ENCODE results near the gene GPATCH8.
"Not testable (repeated sequence)": the region's sequence is repeated elsewhere in the genome, so short reads cannot be mapped to it uniquely, and the experiment has no call there.

Gene GPATCH8

DNA sequence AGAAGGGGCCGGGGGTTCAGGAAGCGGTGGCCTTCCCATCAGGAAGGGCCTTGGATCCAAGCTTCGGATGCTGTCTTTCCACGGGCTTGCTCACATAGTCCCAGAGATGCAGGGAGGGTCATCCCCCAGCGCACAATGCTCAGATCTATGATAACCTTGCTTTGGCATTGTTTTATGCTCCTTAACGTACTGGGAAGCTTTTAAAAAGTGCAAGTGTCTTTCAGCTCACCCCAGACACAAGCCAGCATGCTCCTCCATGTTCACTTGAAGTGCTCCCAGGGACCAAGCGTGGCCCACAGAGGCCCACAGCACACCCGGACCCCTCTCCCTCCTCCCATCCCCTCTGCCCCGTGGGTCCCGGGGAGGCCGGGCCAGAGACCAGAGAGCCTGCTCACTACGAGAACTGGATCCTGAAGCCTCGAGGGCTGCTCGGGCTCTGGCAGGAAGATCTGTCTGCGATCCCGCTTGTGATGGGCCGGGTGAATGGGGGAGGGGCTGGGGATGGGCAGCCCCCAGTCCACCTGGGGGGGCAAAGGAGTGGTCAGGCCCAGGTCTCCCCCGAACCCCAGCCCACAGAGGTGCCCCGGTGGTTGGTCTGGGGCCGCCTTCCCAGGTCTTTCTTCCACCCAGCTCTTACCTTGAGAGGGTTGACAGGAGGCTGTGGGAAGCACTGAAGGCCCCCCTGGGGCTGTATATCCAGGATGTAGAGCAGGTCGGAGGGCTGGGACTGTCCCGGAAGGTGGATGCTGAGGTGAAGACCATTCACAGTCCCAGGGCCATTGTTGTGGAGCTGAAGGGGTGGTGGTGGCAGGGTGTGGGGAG, 127.8 kb downstream of the GPATCH8 start:
- DNase-seq (ENCODE audit: low read depth in 2 of 2): no peak

DNA sequence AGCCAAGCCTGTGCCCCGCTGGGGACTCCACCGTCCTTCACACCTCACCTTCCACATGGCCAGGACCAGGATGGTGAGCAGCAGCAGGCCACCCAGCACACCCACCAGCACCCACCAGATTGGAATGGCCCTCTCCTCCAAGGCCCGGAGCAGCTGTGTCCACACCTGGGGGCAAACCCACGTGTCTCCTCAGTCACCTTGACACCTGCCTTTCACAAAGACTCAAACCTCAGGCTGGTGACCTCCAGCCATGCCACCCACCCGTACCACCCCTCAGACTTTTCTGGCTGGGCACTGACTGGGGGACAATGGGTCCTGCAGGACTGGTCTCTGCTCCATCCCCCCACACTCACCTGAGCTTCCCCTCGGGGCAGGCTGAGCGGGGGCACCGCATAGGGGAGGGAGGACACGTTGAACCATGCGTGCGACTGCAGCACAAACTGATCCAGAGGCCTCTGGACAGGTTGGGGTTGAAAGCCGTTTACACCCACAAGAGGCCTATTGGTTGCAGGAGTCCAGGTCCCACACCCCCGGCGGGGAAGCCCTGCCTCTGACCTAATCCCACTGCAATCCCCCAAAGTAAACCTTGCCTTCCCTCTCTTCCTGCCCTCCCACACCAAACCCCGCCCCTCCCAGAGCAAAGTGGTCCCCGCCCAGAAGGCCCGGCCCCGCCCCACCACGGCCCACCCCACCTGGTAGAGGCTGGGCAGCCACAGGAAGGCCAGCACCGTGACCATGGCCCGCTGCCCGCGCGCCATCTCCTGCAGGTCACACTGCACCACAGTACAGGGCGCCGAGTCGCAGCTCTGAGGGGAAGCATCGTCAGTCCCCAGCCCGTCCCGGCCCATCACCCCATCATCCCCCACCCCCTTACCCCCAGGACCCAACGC, 128.7 kb downstream of the GPATCH8 start:
- no peak for DNase-seq (ENCODE audit: low read depth in 2 of 2)

DNA sequence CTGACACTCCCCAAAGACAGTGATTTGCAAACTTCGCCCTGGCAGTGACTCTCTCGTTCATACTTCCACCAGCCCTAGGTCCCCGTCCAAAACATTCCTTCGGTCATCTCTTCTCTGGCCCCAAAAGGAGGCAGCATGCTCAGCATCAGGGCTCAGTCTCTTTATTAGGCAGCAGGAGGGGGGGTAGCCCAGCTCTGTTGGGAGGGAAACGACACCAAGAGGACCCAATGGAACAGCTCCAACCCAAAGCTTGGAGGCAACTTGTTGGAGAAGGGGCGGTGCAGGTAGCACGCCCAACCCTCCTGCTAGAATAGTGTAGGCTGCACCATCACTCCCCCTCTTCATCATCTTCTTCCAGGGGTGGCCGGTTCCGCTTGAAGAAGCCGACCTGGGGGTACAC, 131.2 kb downstream of the GPATCH8 start:
- DNase-seq (ENCODE audit: low read depth in 2 of 2): no peak

DNA sequence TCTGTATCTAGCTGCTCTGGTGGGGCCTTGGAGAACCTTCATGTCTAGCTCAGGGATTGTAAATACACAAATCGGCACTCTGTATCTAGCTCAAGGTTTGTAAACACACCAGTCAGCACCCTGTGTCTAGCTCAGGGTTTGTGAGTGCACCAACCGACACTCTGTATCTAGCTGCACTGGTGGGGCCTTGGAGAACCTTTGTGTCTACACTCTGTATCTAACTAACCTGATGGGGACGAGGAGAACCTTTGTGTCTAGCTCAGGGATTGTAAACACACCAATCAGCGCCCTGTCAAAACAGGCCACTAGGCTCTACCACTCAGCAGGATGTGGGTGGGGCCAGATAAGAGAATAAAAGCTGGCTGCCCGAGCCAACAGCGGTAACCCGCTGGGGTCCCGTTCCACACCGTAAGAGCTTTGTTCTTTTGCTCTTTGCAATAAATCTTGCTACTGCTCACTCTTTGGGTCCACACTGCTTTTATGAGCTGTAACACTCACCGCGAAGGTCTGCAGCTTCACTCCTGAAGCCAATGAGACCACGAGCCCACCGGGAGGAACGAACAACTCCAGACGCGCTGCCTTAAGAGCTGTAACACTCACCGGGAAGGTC, 133.7 kb downstream of the GPATCH8 start:
- DNase-seq (ENCODE audit: low read depth in 2 of 2): not testable (repeated sequence)

DNA sequence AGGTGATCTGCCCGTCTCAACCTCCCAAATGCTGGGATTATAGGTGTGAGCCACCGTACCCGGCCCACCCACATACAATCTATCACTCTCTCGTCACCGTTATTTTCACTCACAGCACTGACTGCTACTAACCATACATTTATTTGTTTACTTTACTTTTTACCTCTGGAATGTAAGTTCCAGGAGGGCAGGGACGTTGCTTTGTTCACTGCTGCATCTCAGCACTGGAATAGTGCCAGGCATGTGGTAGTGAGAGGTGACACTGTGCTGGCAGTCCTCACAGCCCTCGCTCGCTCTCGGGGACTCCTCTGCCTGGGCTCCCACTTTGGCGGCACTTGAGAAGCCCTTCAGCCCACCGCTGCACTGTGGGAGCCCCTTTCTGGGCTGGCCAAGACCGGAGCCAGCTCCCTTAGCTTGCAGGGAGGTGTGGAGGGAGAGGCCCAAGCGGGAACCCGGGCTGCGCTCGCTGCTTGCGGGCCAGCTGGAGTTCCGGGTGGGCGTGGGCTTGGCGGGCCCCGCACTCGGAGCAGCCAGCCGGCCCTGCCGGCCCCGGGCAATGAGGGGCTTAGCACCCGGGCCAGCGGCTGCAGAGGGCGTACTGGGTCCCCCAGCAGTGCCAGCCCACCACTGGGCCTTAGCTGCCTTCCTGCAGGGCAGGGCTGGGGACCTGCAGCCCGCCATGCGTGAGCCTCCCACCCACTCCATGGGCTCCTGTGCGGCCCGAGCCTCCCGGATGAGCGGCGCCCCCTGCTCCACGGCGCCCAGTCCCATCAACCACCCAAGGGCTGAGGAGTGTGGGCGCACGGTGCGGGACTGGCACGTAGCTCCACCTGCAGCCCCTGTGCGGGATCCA, 134.6 kb downstream of the GPATCH8 start:
- not testable (repeated sequence) for DNase-seq (ENCODE audit: low read depth in 2 of 2)

DNA sequence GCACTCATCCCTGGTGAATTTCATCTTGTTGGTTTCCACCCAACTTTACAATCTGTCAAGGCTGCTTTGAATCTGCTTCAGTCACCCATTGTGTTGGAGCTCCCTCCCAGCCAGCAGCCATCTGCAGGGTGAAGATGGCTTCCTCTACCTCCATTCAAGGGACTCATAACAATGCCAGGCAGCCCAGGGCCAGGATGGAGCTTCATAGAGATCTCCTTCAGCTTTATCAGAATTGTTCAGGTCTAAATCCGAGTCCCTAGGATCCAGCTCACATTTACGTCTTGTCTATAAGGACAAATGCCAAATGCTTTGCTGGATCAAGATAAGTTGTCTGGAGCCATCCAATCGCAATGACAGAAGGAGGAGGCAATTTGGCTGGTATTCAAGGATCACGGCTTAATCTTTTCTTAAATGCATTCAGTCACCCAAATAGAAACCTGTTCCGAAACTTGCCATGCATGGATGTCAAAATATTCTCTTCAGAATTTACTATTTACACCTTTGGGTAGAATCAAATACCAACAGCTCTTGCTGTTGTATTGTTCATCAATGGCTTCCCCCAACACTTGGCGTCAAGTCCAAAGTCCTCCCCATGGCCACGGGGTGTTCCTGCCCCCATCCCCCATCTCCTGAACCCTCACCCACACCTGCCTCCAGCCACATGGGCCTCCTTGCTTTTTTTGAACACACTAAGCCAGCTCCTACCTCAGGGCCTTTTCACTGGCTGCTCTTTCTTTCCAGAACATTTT, 135.8 kb downstream of the GPATCH8 start:
- DNase-seq (ENCODE audit: low read depth in 2 of 2): no peak

DNA sequence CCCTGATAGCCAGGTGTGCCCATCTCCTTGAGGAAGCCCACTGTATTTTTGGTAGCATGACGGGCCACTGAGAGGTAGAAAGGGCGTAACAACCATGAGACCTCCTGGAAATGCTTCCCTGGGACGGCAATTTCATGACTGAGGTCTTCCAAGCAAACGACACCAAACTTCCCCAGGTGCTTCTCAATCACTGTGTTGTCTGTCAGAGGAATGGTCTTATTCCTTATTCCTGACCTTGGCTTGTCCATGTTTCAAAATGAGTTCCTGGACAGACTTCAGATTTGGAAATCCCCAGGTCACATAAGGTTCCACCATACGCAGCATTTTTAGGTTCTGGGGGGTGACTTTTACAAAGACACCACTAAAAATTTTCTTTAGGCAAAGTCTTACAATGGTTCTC, 138.2 kb downstream of the GPATCH8 start:
- not testable (repeated sequence) for DNase-seq (ENCODE audit: low read depth in 2 of 2)

DNA sequence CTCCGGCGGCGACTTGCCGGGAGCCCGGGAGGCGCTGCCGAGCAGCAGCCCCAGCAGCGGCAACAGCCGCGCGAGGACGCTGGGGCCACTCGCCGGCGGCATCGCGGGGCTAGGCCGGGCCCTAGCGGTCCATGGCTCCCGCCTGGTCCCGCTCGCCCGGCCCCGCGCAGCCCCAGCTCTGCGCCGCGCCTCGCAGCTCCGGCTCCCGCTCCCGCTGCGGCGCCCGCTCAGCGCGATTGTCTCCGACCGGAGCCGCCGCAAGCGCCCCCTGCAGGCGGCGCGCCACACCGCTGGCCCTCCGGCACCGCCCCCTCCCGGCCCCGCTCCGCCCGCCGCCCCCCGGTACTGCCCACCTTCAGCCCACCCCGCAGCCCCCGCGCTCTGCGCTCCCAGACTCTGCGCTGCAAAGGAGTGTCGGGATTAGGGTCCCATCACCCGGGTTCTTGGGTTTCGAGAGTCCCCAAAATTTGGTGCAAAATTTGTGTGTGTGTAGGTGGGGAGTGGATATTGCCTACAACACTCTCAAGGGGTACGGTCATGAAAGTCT, 139.5 kb downstream of the GPATCH8 start, which contains the start of gene FAM171A2:
FAM171A2 (minus strand) TSS at position 241 of the 547 bp plus-strand sequence; CDS start at position 102, 139 bp downstream.
- DNase-seq (ENCODE audit: low read depth in 2 of 2): no peak

DNA sequence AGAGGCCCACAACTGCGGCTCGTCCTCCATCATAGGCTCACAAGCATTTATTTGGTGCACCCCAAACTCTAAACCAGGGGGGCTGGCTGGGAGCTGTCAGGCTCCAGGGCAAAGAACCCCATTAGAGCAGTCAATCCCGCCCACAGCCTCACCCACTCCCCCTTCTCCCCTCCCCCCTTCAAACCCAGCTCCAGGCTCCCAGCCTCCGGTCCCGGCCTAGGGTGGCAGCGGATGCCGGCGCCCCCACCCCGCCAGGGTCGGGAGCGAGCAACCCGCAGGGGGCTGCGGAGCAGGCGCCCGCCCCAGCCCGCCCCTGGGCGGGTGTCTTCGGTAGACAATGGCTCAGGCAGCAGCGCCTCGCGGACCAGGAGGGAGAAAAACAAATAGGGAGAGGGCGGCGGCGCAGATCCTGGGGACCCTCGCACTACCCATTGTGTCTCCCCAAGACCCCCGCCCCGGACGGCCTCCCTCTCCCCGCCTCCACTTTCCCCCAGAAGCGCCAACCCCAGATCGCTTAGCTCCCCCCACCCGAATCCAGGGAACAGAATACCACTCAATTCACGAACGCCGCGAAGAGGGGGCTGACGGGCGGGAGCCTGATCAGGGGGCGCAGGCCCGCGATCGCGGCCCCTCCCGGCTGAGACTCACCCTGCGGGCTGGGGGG, 140.1 kb downstream of the GPATCH8 start:
- DNase-seq (ENCODE audit: low read depth in 2 of 2): no peak

DNA sequence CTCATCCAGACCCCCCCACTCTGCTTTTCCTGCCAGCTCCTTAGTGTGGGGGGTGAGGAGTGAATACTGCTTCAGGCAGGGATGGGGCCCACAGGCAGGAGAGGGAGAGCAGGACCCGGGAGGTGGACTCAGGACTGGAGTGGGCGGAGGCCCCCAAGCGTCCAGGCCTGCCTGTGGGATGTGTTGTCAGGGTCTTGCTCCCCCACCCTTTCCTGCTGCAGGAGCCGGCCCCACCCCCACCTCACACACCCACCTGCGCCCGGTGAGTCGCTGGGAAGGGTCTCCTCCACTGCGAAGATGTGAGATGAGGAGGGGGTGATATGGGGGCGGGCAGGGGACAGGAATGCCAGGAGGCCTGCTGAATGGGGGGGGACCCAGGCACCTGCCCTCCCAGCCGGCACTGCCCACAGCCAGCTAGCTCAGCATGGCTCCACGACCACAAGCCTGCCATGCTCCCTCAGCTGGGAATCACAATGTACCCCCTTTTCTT, 140.7 kb downstream of the GPATCH8 start:
- no peak for DNase-seq (ENCODE audit: low read depth in 2 of 2)

DNA sequence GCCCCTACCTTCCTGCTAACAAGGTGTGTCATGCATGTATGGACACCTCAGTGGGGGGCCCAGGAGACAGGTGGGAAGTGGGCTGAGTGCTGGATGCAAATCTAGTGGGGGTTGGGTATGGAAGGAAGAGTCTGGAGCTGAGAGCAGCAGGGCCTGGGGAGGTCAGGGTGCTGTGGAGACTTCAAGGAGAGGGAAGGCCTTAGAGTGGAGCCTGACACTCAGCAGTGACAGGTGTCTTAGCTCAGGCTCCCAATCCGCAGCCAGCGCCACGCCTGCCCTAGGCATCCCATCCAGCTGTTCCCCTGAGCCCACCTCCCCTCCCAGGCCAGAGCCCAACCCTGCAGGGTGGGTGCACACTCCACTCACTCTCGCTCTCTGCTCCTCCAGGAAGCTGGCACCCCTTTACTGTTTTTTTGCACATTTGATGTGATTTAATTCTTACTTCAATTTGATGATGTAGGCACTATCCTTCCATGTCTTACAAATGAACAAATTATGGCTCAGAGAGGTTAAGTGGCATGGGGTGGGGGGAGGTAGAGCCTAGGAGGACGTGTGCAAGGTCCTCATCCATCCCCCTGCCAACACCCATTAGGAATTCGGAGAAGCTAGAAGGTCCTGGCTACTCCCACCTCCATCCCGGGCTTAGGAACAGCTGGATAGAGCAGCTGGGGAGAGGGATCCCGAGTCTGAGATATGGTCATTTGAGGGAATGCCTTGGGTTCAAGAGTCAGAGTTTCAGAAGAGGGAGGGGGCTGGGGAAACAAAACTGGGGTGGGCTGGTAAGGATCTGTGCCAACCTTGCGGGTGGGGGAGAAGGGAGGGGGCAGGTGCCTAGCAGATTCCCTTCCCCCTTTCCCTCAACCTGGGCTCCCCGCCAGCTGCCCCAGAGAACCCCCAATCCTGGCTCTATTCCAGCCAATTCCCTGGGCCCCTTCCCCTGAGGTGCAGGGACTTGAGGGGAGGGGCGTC, 141.6 kb downstream of the GPATCH8 start:
- no peak for DNase-seq (ENCODE audit: low read depth in 2 of 2)

DNA sequence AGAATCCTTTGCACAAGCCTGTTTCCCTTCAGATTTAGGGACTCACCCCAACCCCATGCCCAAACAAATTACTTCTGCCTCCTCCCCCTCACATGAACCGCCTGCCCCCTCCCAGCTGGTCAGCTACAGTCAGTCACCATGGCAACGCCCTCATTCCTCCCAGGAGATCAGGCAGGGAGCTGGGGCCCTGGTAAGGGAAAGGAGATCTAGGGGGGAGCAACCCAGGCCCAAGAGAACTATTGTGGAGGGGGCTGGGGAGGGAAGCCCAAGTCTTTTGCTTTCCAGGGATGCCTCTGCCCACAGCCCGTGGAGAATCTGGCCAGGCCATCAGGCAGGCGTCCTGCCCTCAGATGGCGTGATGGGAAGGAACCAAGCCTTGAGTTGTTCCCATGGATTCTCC, 142.4 kb downstream of the GPATCH8 start:
- DNase-seq (ENCODE audit: low read depth in 2 of 2): no peak

DNA sequence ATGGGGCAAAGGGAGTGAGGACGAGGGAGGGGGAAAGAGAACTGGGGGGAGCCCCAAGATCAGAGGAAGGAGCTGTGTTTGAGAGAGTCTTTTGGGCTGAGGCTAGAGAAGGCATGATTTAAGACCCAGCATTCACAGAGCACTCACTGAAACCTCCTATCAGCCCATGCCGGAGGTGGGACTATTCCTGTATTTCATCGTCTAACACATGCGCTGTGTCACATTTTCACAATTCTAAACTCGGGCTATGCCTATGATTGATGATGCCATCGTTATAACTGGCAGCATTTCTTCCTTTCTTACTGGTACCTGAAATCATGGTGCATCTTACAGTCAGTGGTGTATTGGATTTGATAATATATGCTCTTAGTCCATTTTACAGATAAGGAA, 143.1 kb downstream of the GPATCH8 start:
- no peak for DNase-seq (ENCODE audit: low read depth in 2 of 2)

DNA sequence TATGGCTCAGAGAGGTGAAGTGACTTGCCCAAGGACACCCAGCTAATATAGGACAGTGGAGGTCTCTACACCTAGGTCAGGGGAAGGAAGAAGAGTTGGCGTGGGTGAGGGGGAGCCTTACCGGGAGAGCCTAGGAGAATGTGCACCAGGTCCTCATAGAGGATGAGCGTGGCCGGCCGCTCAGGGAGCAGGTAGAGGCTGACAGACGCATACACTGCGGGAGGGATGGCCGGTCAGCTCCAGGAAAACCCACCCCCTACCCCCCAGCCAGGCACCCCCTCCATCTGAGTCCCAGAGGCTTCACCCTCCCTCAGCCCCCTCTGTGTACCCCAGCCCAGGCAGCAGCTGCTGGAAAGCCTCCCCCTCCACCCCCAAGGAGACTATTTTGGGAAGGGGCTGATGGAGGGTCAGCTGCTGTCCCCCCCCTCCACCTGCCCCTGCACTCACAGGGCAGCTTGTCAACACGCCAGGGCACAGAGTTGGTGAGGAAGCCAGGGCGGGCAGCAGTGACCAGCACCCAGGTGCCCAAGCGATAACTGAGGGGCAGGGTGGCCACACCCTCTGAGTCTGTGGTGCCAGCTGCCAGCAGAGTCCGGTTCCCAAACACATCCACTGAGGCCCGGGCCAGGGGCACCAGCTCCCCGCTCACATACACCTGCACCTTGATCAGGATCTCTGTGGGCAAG, 143.6 kb downstream of the GPATCH8 start:
- no peak for DNase-seq (ENCODE audit: low read depth in 2 of 2)

DNA sequence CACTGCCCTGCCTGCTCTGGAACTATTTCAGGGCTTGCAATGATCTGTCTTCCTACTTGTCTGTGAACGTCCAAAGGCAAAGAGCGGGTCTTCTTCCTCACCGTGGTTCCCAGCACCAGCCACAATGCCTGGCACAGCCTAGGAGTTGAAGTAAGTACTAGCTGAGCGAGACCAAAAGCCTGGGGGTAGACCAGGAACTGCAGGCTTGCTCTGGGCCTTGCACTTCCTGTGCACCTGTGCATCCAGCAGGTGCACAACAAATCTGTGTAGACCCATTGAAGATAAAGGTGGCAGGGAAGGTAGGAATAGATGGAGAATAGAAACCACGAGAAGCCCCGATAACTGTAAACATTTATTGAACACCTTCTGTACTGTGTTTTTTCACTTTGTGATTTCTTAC, 144.2 kb downstream of the GPATCH8 start:
- no peak for DNase-seq (ENCODE audit: low read depth in 2 of 2)

DNA sequence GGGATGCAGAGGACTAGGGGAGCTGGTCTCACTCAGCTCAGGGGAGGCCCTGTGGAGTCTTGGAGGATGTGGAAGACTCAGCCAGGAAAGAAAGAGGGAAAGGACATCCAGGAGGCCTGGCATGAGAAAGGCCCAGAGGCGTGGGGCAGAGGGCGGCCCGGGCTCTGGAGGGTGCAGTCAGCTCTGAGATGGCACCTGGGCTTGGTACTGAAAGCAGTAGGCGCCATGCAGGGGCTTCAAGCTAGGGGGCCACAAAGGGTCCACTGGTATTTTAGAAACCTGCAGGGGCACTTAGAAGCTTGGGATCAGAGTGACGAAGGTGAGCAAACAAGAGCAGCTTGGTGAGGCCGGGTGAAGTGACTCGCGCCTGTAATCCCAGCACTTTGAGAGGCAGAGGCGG, 145.1 kb downstream of the GPATCH8 start:
- no peak for DNase-seq (ENCODE audit: low read depth in 2 of 2)

DNA sequence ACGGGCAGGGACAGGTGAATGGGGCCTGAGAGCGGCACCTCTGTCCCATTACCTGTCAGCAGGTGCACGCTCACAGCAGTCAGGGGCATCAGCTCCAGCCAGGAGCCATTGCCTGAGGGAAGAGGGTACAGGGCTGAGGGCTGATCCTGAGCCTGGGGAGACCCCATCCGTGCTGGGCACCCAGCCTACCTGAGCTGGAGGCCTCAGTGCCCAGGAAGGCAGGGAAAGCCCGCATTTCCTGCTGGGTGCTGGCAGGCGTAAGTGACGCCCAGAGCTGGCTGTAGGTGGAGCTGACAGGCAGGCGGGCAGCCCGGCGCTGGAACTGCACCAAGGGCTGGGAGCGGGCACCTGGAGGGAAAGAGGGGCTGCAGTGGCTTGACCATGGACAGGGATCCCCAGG, 147.0 kb downstream of the GPATCH8 start:
- DNase-seq (ENCODE audit: low read depth in 2 of 2): no peak

DNA sequence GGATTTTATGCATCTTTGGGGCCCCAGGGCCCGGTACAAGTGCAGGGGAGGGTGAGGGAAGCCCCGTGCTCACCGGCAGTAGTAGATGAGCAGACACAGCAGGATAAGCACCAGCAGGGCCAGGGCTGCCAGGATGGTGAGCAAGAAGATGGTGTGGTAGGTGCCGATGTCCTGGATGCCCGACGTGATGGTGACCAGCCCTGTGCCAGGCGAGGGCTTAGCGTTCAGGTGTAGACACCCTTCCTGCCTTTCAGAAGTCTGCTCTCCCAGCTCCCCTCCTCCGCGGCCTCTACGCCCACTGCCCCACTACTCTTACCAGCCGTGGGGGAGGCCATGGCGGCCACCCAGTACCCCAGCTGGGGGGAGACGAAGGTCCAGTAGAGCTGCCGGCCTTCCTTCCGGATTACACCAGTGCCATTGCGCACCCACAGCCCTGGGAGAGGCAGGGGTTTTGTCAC, 147.5 kb downstream of the GPATCH8 start:
- no peak for DNase-seq (ENCODE audit: low read depth in 2 of 2)
